ENCODE data around the gene BCAP31. TPM values are rescaled to one million over a fixed set of nuclear protein-coding genes. Genes with fewer than 3 reads are reported as not detected.
"Not testable (repeated sequence)": the region's sequence is repeated elsewhere in the genome, so short reads cannot be mapped to it uniquely, and the experiment has no call there.

BCAP31 gene
- total and polyA plus RNA-seq, 2 donors from 2014 or later = 218 to 246 TPM

DNA sequence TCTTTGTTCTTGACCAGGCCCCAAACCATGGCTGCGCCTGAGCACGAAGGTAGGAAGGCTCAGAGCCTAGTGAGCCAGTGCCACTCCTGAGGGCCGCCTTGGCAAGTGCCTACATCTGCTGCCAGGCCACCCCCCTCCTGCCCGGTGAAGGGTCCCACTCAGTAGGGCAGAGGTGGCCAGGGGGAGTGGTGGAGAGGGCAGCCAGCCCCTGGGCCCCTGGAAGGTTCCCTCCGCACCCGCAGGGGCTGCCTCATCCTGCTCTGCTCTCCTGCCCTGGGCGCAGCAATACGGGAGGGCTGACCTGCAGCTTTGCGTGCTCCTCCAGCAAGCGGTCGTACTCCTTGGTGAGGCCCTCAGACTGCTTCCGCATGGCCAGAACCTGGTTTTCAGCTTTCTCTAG lies 22.5 kb downstream of the BCAP31 start:
- no peaks in the 10 kb centered on the region for H3K27me3 ChIP-seq (ENCODE audit: control insufficient read depth, insufficient read depth, low read length)
- DNase-seq = peak in 1 of 5 donors; percentile 66
- TF ChIP-seq, protein P1, sequence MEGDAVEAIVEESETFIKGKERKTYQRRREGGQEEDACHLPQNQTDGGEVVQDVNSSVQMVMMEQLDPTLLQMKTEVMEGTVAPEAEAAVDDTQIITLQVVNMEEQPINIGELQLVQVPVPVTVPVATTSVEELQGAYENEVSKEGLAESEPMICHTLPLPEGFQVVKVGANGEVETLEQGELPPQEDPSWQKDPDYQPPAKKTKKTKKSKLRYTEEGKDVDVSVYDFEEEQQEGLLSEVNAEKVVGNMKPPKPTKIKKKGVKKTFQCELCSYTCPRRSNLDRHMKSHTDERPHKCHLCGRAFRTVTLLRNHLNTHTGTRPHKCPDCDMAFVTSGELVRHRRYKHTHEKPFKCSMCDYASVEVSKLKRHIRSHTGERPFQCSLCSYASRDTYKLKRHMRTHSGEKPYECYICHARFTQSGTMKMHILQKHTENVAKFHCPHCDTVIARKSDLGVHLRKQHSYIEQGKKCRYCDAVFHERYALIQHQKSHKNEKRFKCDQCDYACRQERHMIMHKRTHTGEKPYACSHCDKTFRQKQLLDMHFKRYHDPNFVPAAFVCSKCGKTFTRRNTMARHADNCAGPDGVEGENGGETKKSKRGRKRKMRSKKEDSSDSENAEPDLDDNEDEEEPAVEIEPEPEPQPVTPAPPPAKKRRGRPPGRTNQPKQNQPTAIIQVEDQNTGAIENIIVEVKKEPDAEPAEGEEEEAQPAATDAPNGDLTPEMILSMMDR (IDR thresholded peaks at IDR 0.05; ENCODE audit: borderline replicate concordance, extremely low read depth, insufficient read depth) = no peak
- H3K4me1 ChIP-seq (ENCODE audit: control insufficient read depth in 2 of 3, insufficient read depth in 2 of 3, low read depth in 1 of 3, low read length in 3 of 3) = peaks cover 0 to 11% (median 0%) of the 10 kb centered on the region in 3 donors
- no peak overlapping the region for H3K9ac ChIP-seq (ENCODE audit: low read length in 3 of 3)
- FAIRE-seq = no peak
- H3K9me3 ChIP-seq (ENCODE audit: control insufficient read depth in 2 of 3, insufficient read depth in 1 of 3, low read length in 3 of 3) = no peaks in the 10 kb centered on the region
- H3K36me3 ChIP-seq (ENCODE audit: control insufficient read depth in 2 of 3, insufficient read depth in 3 of 3, low read length in 3 of 3) = no peaks in the 10 kb centered on the region
- no peak overlapping the region for H3K4me3 ChIP-seq (ENCODE audit: low read length in 3 of 3)
- H3K27ac ChIP-seq (ENCODE audit: low read depth in 2 of 2, low read length in 2 of 2) = no peak overlapping the region
- intact Hi-C loops (cut with DNase I) = no loop called here

- no peaks in the 10 kb centered on the region for H3K9me3 ChIP-seq (ENCODE audit: control insufficient read depth in 2 of 3, insufficient read depth in 1 of 3, low read length in 3 of 3)
- H3K36me3 ChIP-seq (ENCODE audit: control insufficient read depth in 2 of 3, insufficient read depth in 3 of 3, low read length in 3 of 3) = no peaks in the 10 kb centered on the region
- H3K4me3 ChIP-seq (ENCODE audit: low read length in 3 of 3) = no peak overlapping the region
- H3K27me3 ChIP-seq (ENCODE audit: control insufficient read depth, insufficient read depth, low read length) = no peaks in the 10 kb centered on the region
- H3K27ac ChIP-seq (ENCODE audit: low read depth in 2 of 2, low read length in 2 of 2) = no peak overlapping the region
- H3K4me1 ChIP-seq (ENCODE audit: control insufficient read depth in 2 of 3, insufficient read depth in 2 of 3, low read depth in 1 of 3, low read length in 3 of 3) = peaks cover 0 to 11% (median 0%) of the 10 kb centered on the region in 3 donors
- TF ChIP-seq, protein P1 (IDR thresholded peaks at IDR 0.05; ENCODE audit: borderline replicate concordance, extremely low read depth, insufficient read depth) = no peak
- intact Hi-C loops (cut with DNase I) = no loop called here
- peak in 1 of 5 donors; percentile 66 for DNase-seq
- no peak overlapping the region for H3K9ac ChIP-seq (ENCODE audit: low read length in 3 of 3)
- FAIRE-seq = no peak
Measured at GRCh38 chrX:153700967-153701366, 23.2 kb downstream of the BCAP31 start.

GRCh38 chrX:153700376-153700945 lies 23.7 kb downstream of the BCAP31 start:
- Histone ChIP-seq H3K36me3 (ENCODE audit: control insufficient read depth in 2 of 3, insufficient read depth in 3 of 3, low read length in 3 of 3) (no peaks in the 10 kb centered on the region), H3K27me3 (ENCODE audit: control insufficient read depth, insufficient read depth, low read length) (no peaks in the 10 kb centered on the region), H3K9ac (ENCODE audit: low read length in 3 of 3) (no peak overlapping the region), H3K27ac (ENCODE audit: low read depth in 2 of 2, low read length in 2 of 2) (peak overlapping the region in 1 of 2 donors; percentile 71), H3K4me1 (ENCODE audit: control insufficient read depth in 2 of 3, insufficient read depth in 2 of 3, low read depth in 1 of 3, low read length in 3 of 3) (peaks cover 0 to 11% (median 0%) of the 10 kb centered on the region in 3 donors), H3K9me3 (ENCODE audit: control insufficient read depth in 2 of 3, insufficient read depth in 1 of 3, low read length in 3 of 3) (no peaks in the 10 kb centered on the region), H3K4me3 (ENCODE audit: low read length in 3 of 3) (no peak overlapping the region)
- FAIRE-seq (no peak), DNase-seq (peak in 1 of 5 donors; percentile 59)
- intact Hi-C loops (cut with DNase I) = no loop called here
- TF ChIP-seq, protein P1 (IDR thresholded peaks at IDR 0.05; ENCODE audit: borderline replicate concordance, extremely low read depth, insufficient read depth) = no peak

- H3K9ac ChIP-seq (ENCODE audit: low read length in 3 of 3); intact Hi-C loops (cut with DNase I); H3K27me3 ChIP-seq (ENCODE audit: control insufficient read depth, insufficient read depth, low read length); H3K36me3 ChIP-seq (ENCODE audit: control insufficient read depth in 2 of 3, insufficient read depth in 3 of 3, low read length in 3 of 3); H3K4me3 ChIP-seq (ENCODE audit: low read length in 3 of 3); FAIRE-seq; H3K9me3 ChIP-seq (ENCODE audit: control insufficient read depth in 2 of 3, insufficient read depth in 1 of 3, low read length in 3 of 3): not testable (repeated sequence)
- H3K4me1 ChIP-seq (ENCODE audit: control insufficient read depth in 2 of 3, insufficient read depth in 2 of 3, low read depth in 1 of 3, low read length in 3 of 3) = peaks cover 0 to 11% (median 0%) of the 10 kb centered on the region in 3 donors
- DNase-seq = peak in 1 of 5 donors; percentile 85
- H3K27ac ChIP-seq (ENCODE audit: low read depth in 2 of 2, low read length in 2 of 2) = peak overlapping the region; percentile 60 to 71
Measured at GRCh38 chrX:153699784-153700371, 24.3 kb downstream of the BCAP31 start.

GRCh38 chrX:153699210-153699783 lies 24.9 kb downstream of the BCAP31 start:
- H3K4me3 ChIP-seq (ENCODE audit: low read length in 3 of 3); H3K9me3 ChIP-seq (ENCODE audit: control insufficient read depth in 2 of 3, insufficient read depth in 1 of 3, low read length in 3 of 3); intact Hi-C loops (cut with DNase I); FAIRE-seq; H3K9ac ChIP-seq (ENCODE audit: low read length in 3 of 3); DNase-seq; H3K27me3 ChIP-seq (ENCODE audit: control insufficient read depth, insufficient read depth, low read length); H3K36me3 ChIP-seq (ENCODE audit: control insufficient read depth in 2 of 3, insufficient read depth in 3 of 3, low read length in 3 of 3): not testable (repeated sequence)
- H3K27ac ChIP-seq (ENCODE audit: low read depth in 2 of 2, low read length in 2 of 2) = peak overlapping the region in 1 of 2 donors; percentile 57
- H3K4me1 ChIP-seq (ENCODE audit: control insufficient read depth in 2 of 3, insufficient read depth in 2 of 3, low read depth in 1 of 3, low read length in 3 of 3) = peaks cover 0 to 11% (median 0%) of the 10 kb centered on the region in 3 donors

Measured in kidney (tissue), 14 donors.